Gastrocnemius medialis (tissue), 4 donors: ENCODE measurements around the gene UBE2J1.

Experiments used
- CTCF ChIP-seq, 5 experiments: fragments of 450-650 bp in 3 of 5; fragments of 200-600 bp in 2 of 5; sonication (generic) in 2 of 5; IDR thresholded peaks in 4 of 5; conservative IDR thresholded peaks in 1 of 5; 1 replicate in 4 of 5; 2 replicates in 1 of 5; pipeline ENCODE4 v1.5.1; 2016 to 2019; ENCODE audit warnings: antibody characterized with exemption in 5 of 5, mild to moderate bottlenecking in 3 of 5, moderate library complexity in 3 of 5
- POLR2A ChIP-seq, 2 donors: fragments of 450-650 bp; IDR thresholded peaks; one replicate each; pipeline ENCODE4 v1.6.1; 2017; ENCODE audit warnings: antibody characterized with exemption in 2 of 2, mild to moderate bottlenecking in 2 of 2, moderate library complexity in 2 of 2

- TF ChIP-seq CTCF (IDR thresholded peaks at IDR 0.05 in 4 of 5, conservative IDR thresholded peaks at IDR 0.05 in 1 of 5) = no peak
- TF ChIP-seq POLR2A (IDR thresholded peaks at IDR 0.05) = no peak
Observed at GRCh38 chr6:89353118-89353556, 615 bp upstream of the UBE2J1 start.
